ENCODE data around the gene RAPGEFL1.

DNA sequence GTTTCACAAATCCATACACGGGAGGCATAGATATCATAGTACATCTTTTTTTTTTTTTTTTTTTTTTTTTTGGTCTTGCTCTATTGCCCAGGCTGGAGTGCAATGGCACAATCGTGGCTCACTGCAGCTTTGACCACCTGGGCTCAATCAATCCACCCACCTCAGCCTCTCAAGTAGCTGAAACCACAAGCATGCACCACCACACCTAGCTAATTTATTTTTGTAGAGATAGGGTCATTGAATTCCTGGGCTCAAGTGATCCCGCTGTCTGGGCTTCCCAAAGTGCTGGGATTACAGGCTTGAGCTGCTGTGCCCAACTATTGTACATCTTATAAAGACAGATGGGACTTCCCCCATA, 3.5 kb upstream of the RAPGEFL1 start:
- TF ChIP-seq EZH2 (IDR thresholded peaks at IDR 0.05; ENCODE audit: borderline replicate concordance, insufficient read depth, low read depth, low read length, poor library complexity, severe bottlenecking) (no peak), CTCF (IDR thresholded peaks at IDR 0.05) (no peak)
